Aorta (tissue), 5 donors: ENCODE data around the gene HACD1. TPM values are rescaled to one million over a fixed set of nuclear protein-coding genes. Genes with fewer than 3 reads are reported as not detected.
A peak's percentile ranks its signal among the peaks of the same experiment; 100 is the strongest.

ENCODE experiments used
- ATAC-seq: fragments of 200-7000 bp; cut with Tn5 transposase; one replicate; pipeline ENCODE4 v1.9.1; 2022; ENCODE audit warnings: moderate library complexity; ENCODE audit not compliant: low FRiP score
- DNase-seq, 2 donors: peaks; one replicate each; pipeline ENCODE4 v3.0.0-alpha.2; 2020
- H3K27ac ChIP-seq, 2 donors: one replicate each; pipeline ENCODE4 v1.5.1; 2013; ENCODE audit warnings: low read length in 2 of 2, mild to moderate bottlenecking in 2 of 2, moderate library complexity in 2 of 2, control low read depth in 1 of 2, inconsistent platforms in 1 of 2, low read depth in 1 of 2
- H3K27me3 ChIP-seq, 2 donors: one replicate each; pipeline ENCODE4 v1.6.1; 2013; ENCODE audit warnings: control low read depth in 1 of 2, low read length in 1 of 2, mild to moderate bottlenecking in 1 of 2, moderate library complexity in 1 of 2; ENCODE audit not compliant: insufficient read depth in 2 of 2, control insufficient read depth in 1 of 2
- H3K36me3 ChIP-seq, 2 donors: one replicate each; pipeline ENCODE4 v1.6.1; 2013; ENCODE audit warnings: control low read depth in 1 of 2, low read length in 1 of 2, mild to moderate bottlenecking in 1 of 2; ENCODE audit not compliant: insufficient read depth in 2 of 2, control insufficient read depth in 1 of 2
- H3K4me1 ChIP-seq, 2 donors: one replicate each; pipeline ENCODE4 v1.6.1; 2013; ENCODE audit warnings: low read length in 2 of 2, control low read depth in 1 of 2, mild to moderate bottlenecking in 1 of 2, moderate library complexity in 1 of 2; ENCODE audit not compliant: insufficient read depth in 2 of 2, control insufficient read depth in 1 of 2
- H3K4me3 ChIP-seq, 2 donors: one replicate each; pipeline ENCODE4 v1.5.1; 2013; ENCODE audit warnings: low read length in 2 of 2, control low read depth in 1 of 2, mild to moderate bottlenecking in 1 of 2
- H3K9me3 ChIP-seq: one replicate; pipeline ENCODE4 v1.6.1; 2013; ENCODE audit warnings: mild to moderate bottlenecking, low read length; ENCODE audit not compliant: control insufficient read depth
- WGBS, 2 donors: extraction: QIAGEN DNeasy Blood & Tissue Kit; methylation state at CpG; one replicate each; pipeline ENCODE4 v1.1.7; 2013; 5-methylcytosine and 5-hydroxymethylcytosine counted together
- intact Hi-C, 2 donors: fragments of 100-400 bp; cut with DNase I; formaldehyde crosslinking; loops; one replicate each; pipeline versions ENCODE4 v1.14.2 to v1.15.0; 2022
- long read RNA-seq, 2 donors: library from polyadenylated mRNA; unstranded; transcript quantifications; one replicate each; pipeline ENCODE4 v2.0.0, GENCODE V29; 2020 to 2021
- polyA plus RNA-seq, 2 donors: library from polyadenylated mRNA; stranded (reverse); fragments of 200-250 nt; gene quantifications; one replicate each; pipeline ENCODE4 v1.2.3, GENCODE V29; 2013
- total RNA-seq, 2 donors: library from RNA; stranded (reverse); fragmentation: NEBNext Ultra II Directional; extraction: Animal tissue kit (Norgen Biotek cat#: 25700); gene quantifications; one replicate each; pipeline ENCODE4 v1.2.1, GENCODE V29; 2021
- donor health status: healthy with polysubstance abuse.
- donor health status: Bipolar disorder and iron deficiency.
- donor health status: DM: no; HTN: no; CAD: no.
- donor health status: DM: no; HTN: no; CAD: no.
- donor health status: DM: yes; HTN: yes; CAD: no.

Gene HACD1, protein sequence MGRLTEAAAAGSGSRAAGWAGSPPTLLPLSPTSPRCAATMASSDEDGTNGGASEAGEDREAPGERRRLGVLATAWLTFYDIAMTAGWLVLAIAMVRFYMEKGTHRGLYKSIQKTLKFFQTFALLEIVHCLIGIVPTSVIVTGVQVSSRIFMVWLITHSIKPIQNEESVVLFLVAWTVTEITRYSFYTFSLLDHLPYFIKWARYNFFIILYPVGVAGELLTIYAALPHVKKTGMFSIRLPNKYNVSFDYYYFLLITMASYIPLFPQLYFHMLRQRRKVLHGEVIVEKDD
- total RNA-seq, result 100 to 1,000 TPM in 1 of 2 donors, 10 to 100 TPM in 1; 52.8 to 103 TPM
- polyA plus RNA-seq, result 10 to 100 TPM; 38.6 to 39.1 TPM
- long read RNA-seq, donor 1, transcript HACD1-206 (2 exons, 1,434 nt), result major isoform, 9 of 24 reads
- long read RNA-seq, donor 1, partial matches to known transcripts, result 3 of 24 reads
- long read RNA-seq, donor 1, other reads (novel, unspliced or antisense), result 12 of 24 reads
- long read RNA-seq, donor 2, partial matches to known transcripts, result 0 of 7 reads
- long read RNA-seq, donor 2, other reads (novel, unspliced or antisense), result 4 of 7 reads

DNA sequence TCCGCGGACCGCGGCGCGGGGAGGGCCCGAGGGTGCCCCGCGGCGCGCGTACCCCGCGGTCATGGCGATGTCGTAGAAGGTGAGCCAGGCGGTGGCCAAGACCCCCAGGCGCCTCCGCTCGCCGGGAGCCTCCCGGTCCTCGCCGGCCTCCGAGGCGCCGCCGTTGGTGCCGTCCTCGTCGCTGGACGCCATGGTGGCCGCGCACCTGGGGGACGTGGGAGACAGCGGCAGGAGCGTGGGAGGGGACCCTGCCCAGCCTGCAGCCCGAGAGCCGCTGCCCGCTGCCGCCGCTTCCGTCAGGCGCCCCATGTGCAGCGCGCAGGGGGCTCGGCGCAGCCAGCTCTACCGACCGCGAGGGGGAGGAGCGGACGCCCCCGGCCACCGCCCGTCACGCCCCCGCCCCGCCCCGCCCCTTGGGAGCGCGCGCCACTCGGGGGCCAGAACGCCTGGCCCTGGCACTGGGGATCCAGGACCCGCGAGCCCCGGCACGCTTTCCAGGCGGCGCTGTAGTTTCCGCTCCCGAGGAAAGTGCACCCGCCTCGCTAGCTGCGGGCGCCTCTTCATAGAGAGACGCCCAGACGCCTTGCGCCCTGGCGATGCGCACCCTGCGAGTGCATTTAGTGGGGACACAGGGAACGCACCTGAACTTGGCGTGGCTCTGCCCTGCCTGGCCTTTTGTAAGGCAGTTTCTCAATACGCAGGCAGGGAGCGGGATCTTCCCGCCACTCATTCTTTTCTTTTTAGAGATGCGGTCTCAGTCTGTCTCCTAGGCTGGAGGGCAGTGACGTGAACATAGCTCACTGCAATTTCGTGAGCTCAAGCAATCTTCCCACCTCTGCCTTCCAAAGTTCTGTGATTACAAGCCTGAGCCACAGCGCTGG is at the start of gene HACD1:
TSS of gene HACD1 (minus strand) at position 344 of the 881 bp plus-strand sequence. CDS start at position 309, 35 bp downstream.
- DNase-seq (peak; percentile 69 to 91), ATAC-seq (peak; percentile 90)
- H3K4me1 ChIP-seq, result peaks cover 0 to 5% of the 10 kb centered on the region in 2 donors
- no peaks in the 10 kb centered on the region for H3K27me3 ChIP-seq
- intact Hi-C loops, result loop anchor here (1.0 to 10.0 kb wide), 2 partner anchors 27 to 48 kb away; partner anchors contain the start of gene STAM (in 1 of the 2)
- H3K27ac ChIP-seq, result peak within 1 kb of the TSS; percentile 85 to 97
- 0% methylated on average over 67 to 92 of the region's 92 CpGs for WGBS, 2 donors
- no peaks in the 10 kb centered on the region for H3K36me3 ChIP-seq
- no peaks in the 10 kb centered on the region for H3K9me3 ChIP-seq
- peak within 1 kb of the TSS; percentile 86 to 94 for H3K4me3 ChIP-seq

GRCh38 chr10:17665747-17666146 is 48.6 kb upstream of the HACD1 start:
- WGBS, 2 donors, result 16 to 21% methylated on average over 4 of the region's 4 CpGs
- ATAC-seq (peak; percentile 79), DNase-seq (no peak)
- H3K9me3 ChIP-seq, result no peaks in the 10 kb centered on the region
- no peaks in the 10 kb centered on the region for H3K4me1 ChIP-seq
- H3K27ac ChIP-seq, result no peak overlapping the region
- H3K4me3 ChIP-seq, result no peak overlapping the region
- H3K27me3 ChIP-seq, result no peaks in the 10 kb centered on the region
- no peaks in the 10 kb centered on the region for H3K36me3 ChIP-seq
- intact Hi-C loops, result loop anchor here in 1 of 2 donors (10.0 kb wide), 1 partner anchor 51 kb away; the partner anchor contains the start of gene HACD1

DNA sequence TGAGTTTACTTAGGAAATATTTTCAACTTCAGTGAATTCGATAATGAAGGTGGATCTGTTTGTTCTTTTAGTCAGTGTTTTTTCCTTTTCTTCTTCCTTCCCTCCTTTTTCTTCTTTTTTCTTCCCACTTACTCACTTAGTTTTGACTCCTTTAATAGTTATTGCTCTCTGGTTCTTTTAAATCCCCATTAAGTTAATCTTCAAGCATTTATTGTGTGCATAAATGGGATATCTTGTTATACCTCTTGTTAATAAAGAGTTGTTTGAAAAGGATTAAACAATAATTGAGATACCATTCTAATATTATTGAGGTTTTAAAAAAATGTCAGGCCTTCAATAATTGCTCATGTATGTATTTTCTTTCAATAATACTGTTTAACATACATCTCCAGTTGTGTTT is 46.3 kb upstream of the HACD1 start:
- 77 to 78% methylated on average over 1 of the region's 1 CpG for WGBS, 2 donors
- Histone ChIP-seq H3K36me3 (no peaks in the 10 kb centered on the region), H3K27me3 (no peaks in the 10 kb centered on the region), H3K27ac (no peak overlapping the region), H3K4me3 (no peak overlapping the region), H3K9me3 (no peaks in the 10 kb centered on the region), H3K4me1 (no peaks in the 10 kb centered on the region)
- DNase-seq, result no peak
- intact Hi-C loops, result loop anchor here in 1 of 2 donors (10.0 kb wide), 1 partner anchor 49 kb away; the partner anchor contains the start of gene HACD1
- no peak for ATAC-seq

DNA sequence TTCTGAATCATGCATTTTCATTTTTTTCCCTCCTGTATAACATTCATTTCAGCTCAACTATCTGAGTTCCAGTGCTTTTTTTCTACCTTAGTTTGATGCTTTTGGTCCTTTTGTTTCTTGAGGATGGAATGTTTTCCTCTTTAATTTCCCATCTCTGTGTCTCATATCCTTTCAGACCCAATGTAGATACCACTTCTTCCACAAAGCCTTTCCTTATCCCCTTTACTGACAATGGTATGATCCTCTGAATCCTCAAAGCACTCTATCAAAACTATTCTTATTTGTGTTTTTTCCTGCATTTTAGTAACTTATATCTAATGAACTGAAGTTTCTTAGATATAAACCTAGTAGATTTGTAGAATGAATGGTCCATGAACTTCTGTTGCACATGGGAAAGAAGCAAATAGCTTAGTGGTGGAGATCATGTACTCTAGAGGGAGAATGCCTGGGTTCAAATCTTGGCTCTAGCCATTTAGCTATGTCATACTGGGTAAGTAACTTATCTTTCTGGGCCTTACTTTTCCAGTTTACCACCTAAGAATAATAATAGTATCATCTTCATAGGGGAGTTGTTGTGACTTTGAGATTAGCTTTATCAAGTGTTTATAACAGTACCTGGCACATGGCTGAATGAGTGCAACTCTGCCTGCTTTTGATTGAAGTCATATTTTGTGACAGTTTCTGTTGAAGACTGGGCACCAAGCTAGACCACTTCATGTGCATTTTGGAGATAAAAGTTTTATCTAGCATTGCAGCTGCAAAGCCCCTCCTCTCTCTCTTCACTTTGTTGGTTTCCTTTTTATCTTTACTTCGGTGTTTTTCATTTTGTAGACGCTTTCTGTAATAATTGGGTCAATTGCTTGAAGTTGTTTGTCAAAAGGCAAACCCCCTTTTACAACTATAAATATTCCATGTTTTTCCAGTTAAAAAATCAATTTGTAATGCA is 45.3 kb upstream of the HACD1 start:
- ATAC-seq, result no peak
- no peak overlapping the region for H3K4me3 ChIP-seq
- no peaks in the 10 kb centered on the region for H3K9me3 ChIP-seq
- WGBS, 2 donors, result 96% methylated on average over 2 of the region's 2 CpGs
- no peak overlapping the region for H3K27ac ChIP-seq
- H3K36me3 ChIP-seq, result no peaks in the 10 kb centered on the region
- H3K27me3 ChIP-seq, result no peaks in the 10 kb centered on the region
- no peaks in the 10 kb centered on the region for H3K4me1 ChIP-seq
- DNase-seq, result no peak
- intact Hi-C loops, result loop anchor here in 1 of 2 donors (10.0 kb wide), 1 partner anchor 48 kb away; the partner anchor contains the start of gene HACD1

GRCh38 chr10:17661510-17661909 is 44.3 kb upstream of the HACD1 start:
- H3K27me3 ChIP-seq, result no peaks in the 10 kb centered on the region
- ATAC-seq (no peak), DNase-seq (no peak)
- no peaks in the 10 kb centered on the region for H3K9me3 ChIP-seq
- no peaks in the 10 kb centered on the region for H3K4me1 ChIP-seq
- H3K27ac ChIP-seq, result no peak overlapping the region
- intact Hi-C loops, result loop anchor here in 1 of 2 donors (10.0 kb wide), 1 partner anchor 47 kb away; the partner anchor contains the start of gene HACD1
- H3K36me3 ChIP-seq, result no peaks in the 10 kb centered on the region
- 90 to 91% methylated on average over 3 of the region's 3 CpGs for WGBS, 2 donors
- H3K4me3 ChIP-seq, result no peak overlapping the region

GRCh38 chr10:17660921-17661320 is 43.7 kb upstream of the HACD1 start:
- no peaks in the 10 kb centered on the region for H3K27me3 ChIP-seq
- H3K36me3 ChIP-seq, result no peaks in the 10 kb centered on the region
- intact Hi-C loops, result loop anchor here in 1 of 2 donors (10.0 kb wide), 1 partner anchor 46 kb away; the partner anchor contains the start of gene HACD1
- no peaks in the 10 kb centered on the region for H3K4me1 ChIP-seq
- no peak overlapping the region for H3K4me3 ChIP-seq
- no peak overlapping the region for H3K27ac ChIP-seq
- H3K9me3 ChIP-seq, result no peaks in the 10 kb centered on the region
- no peak for ATAC-seq
- no peak for DNase-seq

DNA sequence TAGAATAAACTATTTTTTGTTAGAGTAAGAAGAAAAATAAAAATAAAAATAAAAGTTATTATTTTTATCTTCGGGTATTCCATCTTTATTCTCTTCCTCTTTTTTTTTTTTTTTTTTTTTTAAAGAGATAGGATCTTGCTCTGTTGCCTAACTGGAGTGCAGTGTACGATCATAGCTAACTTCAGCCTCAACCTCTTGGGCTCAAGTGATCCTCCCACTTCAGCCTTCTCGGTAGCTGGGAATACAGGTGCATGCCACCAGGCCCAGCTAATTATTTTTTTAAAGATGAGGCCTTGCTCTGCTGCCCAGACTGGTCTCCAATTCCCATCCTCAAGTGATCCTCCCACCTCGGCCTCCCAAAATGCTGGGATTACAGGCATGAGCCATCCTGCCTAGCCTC is 42.2 kb upstream of the HACD1 start:
- no peaks in the 10 kb centered on the region for H3K9me3 ChIP-seq
- no peak for ATAC-seq

More for the DNA sequence above, 42.2 kb upstream of the HACD1 start:
- intact Hi-C loops, result no loop called here
- Histone ChIP-seq H3K4me3 (no peak overlapping the region), H3K27me3 (no peaks in the 10 kb centered on the region), H3K36me3 (no peaks in the 10 kb centered on the region), H3K27ac (no peak overlapping the region), H3K4me1 (no peaks in the 10 kb centered on the region)
- no peak for DNase-seq
- WGBS, 2 donors, result 89 to 91% methylated on average over 4 of the region's 4 CpGs
